NAMALWA (cell line): ENCODE measurements around the gene CHST2.
"Not testable (repeated sequence)": the region's sequence is repeated elsewhere in the genome, so short reads cannot be mapped to it uniquely, and the experiment has no call there.

Experiments used
- DNase-seq: peaks from one replicate; pipeline ENCODE4 v3.0.0-alpha.2; 2015; ENCODE audit warnings: low spot score

CHST2 gene

GRCh38 chr3:143134471-143134870 is 14.9 kb downstream of the CHST2 start:
- no peak for DNase-seq

- no peak for DNase-seq
These were observed 15.6 kb downstream of the CHST2 start for GRCh38 chr3:143135150-143135549.

DNA sequence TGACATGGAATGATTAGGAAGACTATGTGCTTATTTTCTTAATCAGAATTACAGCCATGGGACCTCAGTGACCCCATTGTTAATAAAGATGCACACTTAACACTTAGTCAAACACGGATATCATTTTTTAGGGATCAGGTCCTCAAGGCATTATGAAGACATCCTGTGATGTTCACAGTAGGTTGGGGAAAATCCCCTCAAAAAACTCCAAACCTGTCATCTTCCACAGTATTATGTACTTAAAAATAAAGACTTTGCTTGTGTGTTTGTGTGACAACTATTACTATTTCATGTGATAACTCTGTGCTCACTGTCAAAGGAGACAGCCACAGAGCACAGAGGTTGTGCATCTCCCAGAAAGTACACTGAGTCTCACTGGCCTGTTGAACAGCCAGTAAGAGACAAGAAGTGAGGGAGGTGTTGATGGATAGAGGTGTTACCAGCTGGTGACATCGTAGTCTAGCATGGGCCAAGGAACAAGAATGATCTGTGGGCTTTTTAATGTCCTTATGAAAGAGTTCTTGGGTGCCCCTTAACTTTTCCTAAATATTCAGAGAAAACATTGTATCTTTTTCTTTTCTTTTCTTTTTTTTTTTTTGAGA is 18.0 kb downstream of the CHST2 start:
- DNase-seq, result no peak

DNA sequence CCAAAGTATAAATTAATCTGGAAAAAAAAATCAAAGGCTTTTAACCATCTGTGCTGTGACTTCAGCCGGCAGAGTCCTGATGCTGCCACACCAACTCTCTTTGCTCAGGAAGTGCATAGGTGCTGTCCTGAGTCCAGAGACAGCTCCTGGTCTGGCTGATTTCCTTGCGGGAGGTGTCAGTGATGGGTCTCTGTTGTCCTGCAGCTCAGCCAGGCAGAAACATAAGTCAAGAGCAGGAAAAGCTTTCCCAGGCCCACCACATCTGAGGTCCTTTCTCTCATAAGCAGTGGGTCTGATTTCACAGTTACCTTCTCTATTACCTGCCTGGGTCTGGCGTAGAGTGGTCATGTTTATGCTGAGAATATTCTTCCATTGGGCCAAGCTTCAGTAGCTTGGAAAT is 19.4 kb downstream of the CHST2 start:
- no peak for DNase-seq

DNA sequence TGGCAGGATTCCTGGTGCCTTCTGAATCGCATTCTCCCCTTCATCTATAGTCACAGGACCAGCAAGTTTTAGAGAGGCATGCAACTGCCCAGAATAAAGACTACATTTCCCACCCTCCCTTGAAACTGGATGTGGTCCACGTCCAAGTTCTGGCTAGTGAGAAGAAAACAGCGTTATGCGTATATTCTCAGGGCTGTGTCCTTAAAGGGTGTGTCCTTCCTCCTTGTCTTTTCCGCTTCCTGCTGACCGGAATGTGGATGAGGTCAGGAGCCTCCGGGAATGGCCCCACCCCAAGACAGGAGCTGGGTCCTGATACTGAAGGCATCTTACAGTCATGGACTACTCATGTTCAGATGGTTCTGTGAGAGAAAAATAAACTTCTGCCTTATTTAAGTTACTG is 20.2 kb downstream of the CHST2 start:
- DNase-seq, result no peak

DNA sequence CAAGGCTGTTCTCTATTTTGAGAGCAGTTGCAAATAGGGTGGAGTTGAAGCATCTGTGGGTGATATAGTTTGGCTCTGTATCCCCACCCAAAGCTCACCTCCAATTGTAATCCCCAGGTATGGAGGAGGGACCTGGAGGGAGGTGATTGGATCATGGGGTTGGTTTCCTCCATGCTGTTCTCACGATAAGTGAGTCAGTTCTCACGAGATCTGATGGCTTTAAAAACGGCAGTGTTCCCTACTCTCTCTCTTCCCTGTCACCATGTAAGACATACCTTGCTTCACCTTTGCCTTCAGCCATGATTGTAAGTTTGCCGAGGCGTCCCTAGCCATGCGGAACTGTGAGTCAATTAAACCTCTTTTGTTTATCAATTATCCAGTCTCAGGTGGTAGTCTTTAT is 21.0 kb downstream of the CHST2 start:
- DNase-seq, result no peak

DNA sequence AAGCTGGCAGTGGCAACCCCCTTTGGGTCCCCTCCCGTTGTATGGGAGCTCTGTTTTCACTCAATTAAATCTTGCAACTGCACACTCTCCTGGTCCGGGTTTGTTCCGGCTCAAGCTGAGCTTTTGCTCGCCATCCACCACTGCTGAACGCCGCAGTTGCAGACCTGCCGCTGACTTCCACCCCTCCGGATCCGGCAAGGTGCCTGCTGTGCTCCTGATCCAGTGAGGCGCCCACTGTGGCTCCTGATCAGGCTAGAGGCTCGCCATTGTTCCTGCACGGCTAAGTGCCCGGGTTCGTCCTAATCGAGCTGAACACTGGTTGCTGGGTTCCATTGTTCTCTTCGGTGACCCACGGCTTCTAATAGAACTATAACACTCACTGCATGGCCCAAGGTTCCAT is 22.8 kb downstream of the CHST2 start:
- no peak for DNase-seq

DNA sequence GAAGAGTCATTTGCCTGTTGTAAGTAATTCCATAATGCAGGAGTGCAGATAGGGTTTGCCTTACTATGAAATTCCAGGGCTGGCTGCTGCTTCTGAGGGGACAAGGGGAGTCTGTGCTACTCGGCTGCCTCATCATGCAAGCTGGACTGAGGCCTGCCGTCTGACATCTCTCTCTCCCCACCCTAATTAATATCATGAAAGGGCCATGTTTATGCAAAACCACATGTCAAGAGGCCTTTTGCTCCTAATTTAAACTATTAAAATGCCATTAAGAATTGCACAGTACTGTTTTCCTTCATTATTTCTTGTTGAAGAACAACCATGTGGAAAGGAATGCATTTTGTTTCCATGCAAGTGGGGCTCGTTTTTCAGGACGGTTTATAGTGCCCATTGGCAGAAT is 26.3 kb downstream of the CHST2 start:
- DNase-seq, result no peak

DNA sequence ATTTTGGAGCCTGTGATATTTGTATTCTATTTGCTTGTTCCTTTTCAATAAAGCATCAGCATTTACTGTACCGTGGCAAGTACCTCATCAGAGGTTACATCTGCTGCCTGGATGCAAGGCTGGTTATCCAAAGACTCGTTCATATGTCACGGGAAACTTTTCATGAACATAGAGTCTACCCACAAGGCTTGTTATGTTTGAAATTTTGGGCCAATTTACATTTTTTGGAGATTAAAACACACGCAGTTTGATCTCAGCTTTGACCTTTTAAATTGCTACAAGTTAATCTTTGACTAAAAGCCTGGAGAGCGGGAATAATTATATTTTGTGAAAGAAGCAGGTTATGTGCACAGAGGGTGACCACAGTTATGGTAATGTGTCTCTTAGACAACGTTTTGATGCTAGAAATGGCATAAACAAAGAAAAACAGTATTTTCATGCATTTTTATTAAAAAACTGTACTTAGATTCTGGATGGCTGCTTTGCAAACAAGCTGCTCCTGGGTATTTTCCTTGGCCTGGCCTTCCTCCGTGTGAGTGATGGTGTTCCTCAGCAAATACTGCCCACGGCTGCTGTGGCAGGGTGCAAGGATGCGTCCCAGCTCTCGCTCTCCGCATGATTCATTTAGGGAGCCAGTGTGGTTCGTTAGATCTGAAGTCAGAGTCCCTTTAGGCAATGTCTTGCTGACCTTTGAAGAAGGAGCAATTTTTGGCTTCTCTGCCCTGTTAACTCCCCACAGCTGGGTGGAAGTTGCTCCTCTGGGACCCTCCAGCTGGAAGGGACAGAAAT is 27.1 kb downstream of the CHST2 start:
- DNase-seq, result no peak

DNA sequence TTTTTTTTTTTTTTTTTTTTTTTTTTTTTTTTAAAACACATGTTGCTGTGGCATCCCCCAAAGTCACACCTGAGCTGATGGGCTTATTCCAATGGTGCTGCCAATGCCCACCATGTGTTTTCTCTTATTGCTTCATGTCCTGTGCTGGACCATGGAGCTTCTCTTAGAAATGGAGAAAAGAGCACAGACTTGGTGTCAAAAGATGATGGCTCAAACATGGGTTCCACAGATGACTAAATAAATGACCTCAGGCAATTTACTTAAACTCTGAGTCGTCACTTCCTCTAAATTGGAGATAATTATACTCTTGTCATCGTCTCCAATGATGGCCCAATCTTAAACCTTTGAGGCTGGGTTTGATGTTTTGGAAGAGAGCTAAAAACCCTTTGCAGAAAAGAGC is 28.1 kb downstream of the CHST2 start:
- no peak for DNase-seq

- DNase-seq, result no peak
These were observed 30.5 kb downstream of the CHST2 start for GRCh38 chr3:143150071-143150470.

DNA sequence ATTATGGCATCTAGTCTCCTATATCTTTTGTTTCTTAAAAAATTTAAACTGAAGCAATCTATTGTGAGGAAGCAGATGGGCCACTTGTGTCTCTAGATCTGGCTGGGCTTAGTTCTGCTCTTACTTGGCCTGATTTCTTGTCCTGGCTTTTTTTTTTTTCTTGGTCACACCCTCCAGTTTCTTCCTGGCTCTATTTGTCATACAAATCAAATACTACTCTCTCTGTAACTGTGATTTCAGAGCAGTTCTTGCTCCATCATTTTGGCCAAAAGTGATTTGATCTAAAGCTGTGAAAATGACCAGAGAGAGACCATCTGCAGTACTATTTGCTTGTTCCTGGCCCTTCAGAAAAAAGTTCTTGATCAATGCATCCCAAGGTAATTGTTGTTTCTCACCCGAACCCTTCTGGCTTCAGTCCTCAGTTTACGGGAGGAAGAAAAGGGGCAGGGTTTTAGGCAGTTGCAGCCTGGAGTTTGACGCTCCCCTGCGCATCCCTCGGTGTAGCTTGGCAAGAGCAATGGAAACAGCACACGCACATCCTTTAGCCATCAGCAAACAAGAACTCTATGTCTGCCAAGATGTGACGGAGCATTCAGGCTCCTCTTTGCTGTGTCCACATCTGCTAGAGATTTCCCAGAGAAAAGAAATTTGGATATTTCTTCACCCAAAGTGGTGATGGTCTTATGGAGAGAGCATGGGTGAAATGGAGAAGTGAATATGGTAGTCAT is 31.6 kb downstream of the CHST2 start:
- no peak for DNase-seq

- DNase-seq, result no peak
These were observed 32.5 kb downstream of the CHST2 start for GRCh38 chr3:143152043-143152442.

GRCh38 chr3:143155756-143156155 is 36.2 kb downstream of the CHST2 start:
- no peak for DNase-seq

GRCh38 chr3:143158014-143158988 is 38.7 kb downstream of the CHST2 start:
- no peak for DNase-seq

DNA sequence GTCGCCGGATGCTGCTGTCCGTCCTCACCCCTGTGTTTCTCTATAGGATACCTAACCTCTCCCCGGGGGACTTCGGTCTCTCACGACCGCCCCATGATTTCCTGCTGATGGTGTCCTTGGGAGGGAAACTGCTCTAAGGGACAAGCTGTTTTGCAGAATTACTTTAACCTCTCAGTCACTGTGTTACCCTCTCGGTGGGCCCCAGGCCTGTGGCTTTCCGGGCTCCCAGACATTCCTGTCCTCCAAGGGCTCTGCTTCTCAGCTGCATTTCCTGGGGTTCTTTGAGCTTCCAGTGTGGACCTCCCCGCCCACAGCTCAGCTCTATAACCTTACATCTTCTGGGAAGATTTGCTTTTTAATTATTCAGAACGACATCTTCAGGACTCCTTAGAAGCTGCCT is 40.9 kb downstream of the CHST2 start:
- no peak for DNase-seq

DNA sequence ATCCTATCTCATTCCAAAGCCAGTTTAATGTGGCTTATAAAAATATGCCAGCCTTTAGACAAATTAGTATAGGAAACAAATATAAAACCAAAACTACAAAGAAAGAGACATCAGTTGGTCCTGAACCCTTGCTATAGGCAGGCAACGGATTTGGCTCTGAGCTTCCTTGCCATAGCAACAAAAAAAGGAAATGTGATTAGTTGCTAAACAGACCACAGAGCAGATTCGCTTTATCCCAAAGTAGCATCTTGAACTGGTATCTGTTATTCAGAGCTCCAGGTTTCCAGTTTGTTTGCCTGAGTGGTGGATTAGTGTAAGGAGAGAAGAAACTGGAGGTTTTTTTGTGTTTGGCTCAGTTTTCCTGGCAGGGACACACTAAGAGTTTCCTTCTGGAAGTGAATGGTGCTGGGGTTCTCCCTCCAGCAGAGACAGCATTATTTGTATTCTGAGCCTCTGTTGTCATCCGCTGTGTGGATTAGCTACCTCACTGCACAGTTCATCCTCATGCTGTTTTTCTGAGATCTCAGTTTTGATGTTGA is 44.1 kb downstream of the CHST2 start:
- no peak for DNase-seq

GRCh38 chr3:143165211-143165610 is 45.6 kb downstream of the CHST2 start:
- DNase-seq, result no peak

GRCh38 chr3:143165612-143166285 is 46.2 kb downstream of the CHST2 start:
- not testable (repeated sequence) for DNase-seq

GRCh38 chr3:143166376-143166775 is 46.8 kb downstream of the CHST2 start:
- DNase-seq, result no peak
